ENCODE results near the gene MKI67.
"Not testable (repeated sequence)": the region's sequence is repeated elsewhere in the genome, so short reads cannot be mapped to it uniquely, and the experiment has no call there.

The MKI67 gene

GRCh38 chr10:128094596-128094995, 31.6 kb downstream of the MKI67 start:
- H3K36me3 ChIP-seq (ENCODE audit: control insufficient read depth, insufficient read depth, low read length), result peaks cover 30% of the 10 kb centered on the region

GRCh38 chr10:128092454-128092853, 33.8 kb downstream of the MKI67 start:
- Histone ChIP-seq H3K4me1 (ENCODE audit: control insufficient read depth, insufficient read depth, low read length) (no peaks in the 10 kb centered on the region), H3K4me3 (ENCODE audit: low read depth, low read length) (no peak overlapping the region), H3K9ac (ENCODE audit: low read depth, low read length) (no peak overlapping the region), H3K36me3 (ENCODE audit: control insufficient read depth, insufficient read depth, low read length) (peaks cover 9% of the 10 kb centered on the region), H3K9me3 (ENCODE audit: control insufficient read depth, insufficient read depth, low read length) (no peaks in the 10 kb centered on the region), H3K27me3 (ENCODE audit: control insufficient read depth, insufficient read depth, low read length) (no peaks in the 10 kb centered on the region), H3K27ac (ENCODE audit: low read depth, low read length) (no peak overlapping the region)

More at GRCh38 chr10:128094596-128094995, 31.6 kb downstream of the MKI67 start:
- H3K27ac ChIP-seq (ENCODE audit: low read depth, low read length); H3K4me1 ChIP-seq (ENCODE audit: control insufficient read depth, insufficient read depth, low read length); H3K9me3 ChIP-seq (ENCODE audit: control insufficient read depth, insufficient read depth, low read length); H3K27me3 ChIP-seq (ENCODE audit: control insufficient read depth, insufficient read depth, low read length); H3K4me3 ChIP-seq (ENCODE audit: low read depth, low read length); H3K9ac ChIP-seq (ENCODE audit: low read depth, low read length): not testable (repeated sequence)

- H3K27ac ChIP-seq (ENCODE audit: low read depth, low read length), result no peak overlapping the region
- H3K4me1 ChIP-seq (ENCODE audit: control insufficient read depth, insufficient read depth, low read length), result peaks cover under 1% of the 10 kb centered on the region; the same call in 1 of the 2 replicates
- no peak overlapping the region for H3K9ac ChIP-seq (ENCODE audit: low read depth, low read length)
- no peaks in the 10 kb centered on the region for H3K27me3 ChIP-seq (ENCODE audit: control insufficient read depth, insufficient read depth, low read length)
- H3K36me3 ChIP-seq (ENCODE audit: control insufficient read depth, insufficient read depth, low read length), result peaks cover 1% of the 10 kb centered on the region; the same call in 1 of the 2 replicates
- H3K9me3 ChIP-seq (ENCODE audit: control insufficient read depth, insufficient read depth, low read length), result no peaks in the 10 kb centered on the region
- H3K4me3 ChIP-seq (ENCODE audit: low read depth, low read length), result no peak overlapping the region
These were observed 34.5 kb downstream of the MKI67 start for GRCh38 chr10:128091636-128092210.

GRCh38 chr10:128087884-128088709, 38.1 kb downstream of the MKI67 start:
- H3K36me3 ChIP-seq (ENCODE audit: control insufficient read depth, insufficient read depth, low read length), result no peaks in the 10 kb centered on the region
- H3K27me3 ChIP-seq (ENCODE audit: control insufficient read depth, insufficient read depth, low read length), result no peaks in the 10 kb centered on the region
- no peaks in the 10 kb centered on the region for H3K9me3 ChIP-seq (ENCODE audit: control insufficient read depth, insufficient read depth, low read length)
- no peak overlapping the region for H3K4me3 ChIP-seq (ENCODE audit: low read depth, low read length)
- peaks cover 26% of the 10 kb centered on the region for H3K4me1 ChIP-seq (ENCODE audit: control insufficient read depth, insufficient read depth, low read length)
- H3K9ac ChIP-seq (ENCODE audit: low read depth, low read length), result no peak overlapping the region
- H3K27ac ChIP-seq (ENCODE audit: low read depth, low read length), result no peak overlapping the region

- Histone ChIP-seq H3K27ac (ENCODE audit: low read depth, low read length) (no peak overlapping the region), H3K4me3 (ENCODE audit: low read depth, low read length) (no peak overlapping the region), H3K9ac (ENCODE audit: low read depth, low read length) (no peak overlapping the region), H3K36me3 (ENCODE audit: control insufficient read depth, insufficient read depth, low read length) (no peaks in the 10 kb centered on the region), H3K27me3 (ENCODE audit: control insufficient read depth, insufficient read depth, low read length) (no peaks in the 10 kb centered on the region), H3K4me1 (ENCODE audit: control insufficient read depth, insufficient read depth, low read length) (peaks cover 26% of the 10 kb centered on the region), H3K9me3 (ENCODE audit: control insufficient read depth, insufficient read depth, low read length) (no peaks in the 10 kb centered on the region)
These were observed 38.9 kb downstream of the MKI67 start for GRCh38 chr10:128087146-128087883.

- Histone ChIP-seq H3K4me1 (ENCODE audit: control insufficient read depth, insufficient read depth, low read length) (peaks cover 26% of the 10 kb centered on the region), H3K9ac (ENCODE audit: low read depth, low read length) (no peak overlapping the region), H3K36me3 (ENCODE audit: control insufficient read depth, insufficient read depth, low read length) (no peaks in the 10 kb centered on the region), H3K27me3 (ENCODE audit: control insufficient read depth, insufficient read depth, low read length) (no peaks in the 10 kb centered on the region; the same call in 1 of the 2 replicates), H3K27ac (ENCODE audit: low read depth, low read length) (peak overlapping the region; percentile 2), H3K9me3 (ENCODE audit: control insufficient read depth, insufficient read depth, low read length) (no peaks in the 10 kb centered on the region), H3K4me3 (ENCODE audit: low read depth, low read length) (no peak overlapping the region)
These were observed 40.0 kb downstream of the MKI67 start for GRCh38 chr10:128086003-128086863.

GRCh38 chr10:128084991-128085390, 41.2 kb downstream of the MKI67 start:
- Histone ChIP-seq H3K27ac (ENCODE audit: low read depth, low read length) (no peak overlapping the region), H3K4me1 (ENCODE audit: control insufficient read depth, insufficient read depth, low read length) (peaks cover 26% of the 10 kb centered on the region), H3K9ac (ENCODE audit: low read depth, low read length) (no peak overlapping the region), H3K9me3 (ENCODE audit: control insufficient read depth, insufficient read depth, low read length) (no peaks in the 10 kb centered on the region), H3K4me3 (ENCODE audit: low read depth, low read length) (no peak overlapping the region), H3K36me3 (ENCODE audit: control insufficient read depth, insufficient read depth, low read length) (no peaks in the 10 kb centered on the region), H3K27me3 (ENCODE audit: control insufficient read depth, insufficient read depth, low read length) (no peaks in the 10 kb centered on the region; the same call in 1 of the 2 replicates)

GRCh38 chr10:128084364-128084763, 41.9 kb downstream of the MKI67 start:
- Histone ChIP-seq H3K9me3 (ENCODE audit: control insufficient read depth, insufficient read depth, low read length) (no peaks in the 10 kb centered on the region), H3K4me3 (ENCODE audit: low read depth, low read length) (no peak overlapping the region), H3K9ac (ENCODE audit: low read depth, low read length) (no peak overlapping the region), H3K36me3 (ENCODE audit: control insufficient read depth, insufficient read depth, low read length) (no peaks in the 10 kb centered on the region), H3K27ac (ENCODE audit: low read depth, low read length) (no peak overlapping the region), H3K27me3 (ENCODE audit: control insufficient read depth, insufficient read depth, low read length) (no peaks in the 10 kb centered on the region; the same call in 1 of the 2 replicates), H3K4me1 (ENCODE audit: control insufficient read depth, insufficient read depth, low read length) (peaks cover 26% of the 10 kb centered on the region)

- H3K4me1 ChIP-seq (ENCODE audit: control insufficient read depth, insufficient read depth, low read length), result peaks cover 26% of the 10 kb centered on the region
- no peaks in the 10 kb centered on the region; the same call in 1 of the 2 replicates for H3K27me3 ChIP-seq (ENCODE audit: control insufficient read depth, insufficient read depth, low read length)
- no peak overlapping the region for H3K4me3 ChIP-seq (ENCODE audit: low read depth, low read length)
- no peak overlapping the region for H3K9ac ChIP-seq (ENCODE audit: low read depth, low read length)
- H3K27ac ChIP-seq (ENCODE audit: low read depth, low read length), result no peak overlapping the region
- H3K36me3 ChIP-seq (ENCODE audit: control insufficient read depth, insufficient read depth, low read length), result no peaks in the 10 kb centered on the region
- H3K9me3 ChIP-seq (ENCODE audit: control insufficient read depth, insufficient read depth, low read length), result no peaks in the 10 kb centered on the region
These were observed 42.9 kb downstream of the MKI67 start for GRCh38 chr10:128083191-128083895.

- H3K4me3 ChIP-seq (ENCODE audit: low read depth, low read length), result no peak overlapping the region
- no peaks in the 10 kb centered on the region for H3K36me3 ChIP-seq (ENCODE audit: control insufficient read depth, insufficient read depth, low read length)
- H3K4me1 ChIP-seq (ENCODE audit: control insufficient read depth, insufficient read depth, low read length), result peaks cover 26% of the 10 kb centered on the region
- no peaks in the 10 kb centered on the region; the same call in 1 of the 2 replicates for H3K27me3 ChIP-seq (ENCODE audit: control insufficient read depth, insufficient read depth, low read length)
- no peak overlapping the region for H3K9ac ChIP-seq (ENCODE audit: low read depth, low read length)
- no peaks in the 10 kb centered on the region for H3K9me3 ChIP-seq (ENCODE audit: control insufficient read depth, insufficient read depth, low read length)
- no peak overlapping the region for H3K27ac ChIP-seq (ENCODE audit: low read depth, low read length)
These were observed 44.5 kb downstream of the MKI67 start for GRCh38 chr10:128081720-128082119.
